ENCODE results near the gene ZNF665. TPM values are rescaled to one million over a fixed set of nuclear protein-coding genes. Genes with fewer than 3 reads are reported as not detected.
"Not testable (repeated sequence)": the region's sequence is repeated elsewhere in the genome, so short reads cannot be mapped to it uniquely, and the experiment has no call there.

ZNF665 gene
- total and polyA plus RNA-seq, 3 experiments from 2014 or later = 5.0 to 8.7 (median 5.6) TPM

DNA sequence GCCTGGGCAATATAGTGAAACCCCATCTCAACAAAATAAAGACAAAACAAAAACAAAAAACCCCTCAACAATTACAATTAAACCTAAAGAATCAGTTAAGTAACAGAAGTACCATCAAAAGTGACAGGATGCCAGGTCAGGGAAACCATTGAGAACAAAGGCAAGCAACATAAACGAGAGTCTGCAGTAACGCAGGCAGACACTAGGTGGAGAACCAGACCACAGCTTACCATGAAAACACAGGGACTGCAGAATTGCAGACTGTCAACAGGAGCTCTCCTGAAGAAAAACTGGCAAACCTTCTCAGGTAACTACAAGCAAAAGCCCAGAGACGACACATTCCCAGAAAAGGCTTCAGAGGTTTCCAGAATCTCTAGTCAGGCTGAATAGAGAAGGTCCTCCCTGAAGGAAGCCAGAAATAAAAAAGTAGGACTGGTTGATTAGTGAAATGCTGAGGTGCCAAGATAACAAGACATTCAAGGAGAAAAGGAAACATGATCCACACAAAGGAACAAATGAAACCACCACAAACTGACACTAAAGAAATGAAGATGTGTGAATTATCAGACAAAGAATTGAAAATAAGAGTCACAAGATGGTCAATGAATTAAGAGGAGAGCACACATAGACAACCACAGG, 2.2 kb upstream of the ZNF665 start:
- Mint-ChIP-seq H3K36me3 (peaks cover 15 to 45% (median 39%) of the 10 kb centered on the region in 3 donors), H3K27ac (peak overlapping the region; percentile 2 to 84 (median 28)), H3K9me3 (peaks cover 5 to 42% (median 36%) of the 10 kb centered on the region in 5 donors), H3K4me3 (peak overlapping the region; percentile 35 to 79 (median 66)), H3K27me3 (peaks cover 0 to 6% of the 10 kb centered on the region in 2 donors), H3K4me1 (peaks cover 42 to 60% (median 43%) of the 10 kb centered on the region in 3 donors)
- no peak overlapping the region for H3K27ac ChIP-seq (ENCODE audit: low read depth, low read length)
- peaks cover 11% of the 10 kb centered on the region for H3K4me1 ChIP-seq (ENCODE audit: insufficient read depth, low read length)
- peak; percentile 48 to 80 (median 75) for DNase-seq
- ChIA-PET POLR2A (no interaction called here), CTCF (interaction anchor here (0.7 to 1.8 kb wide), 14 partner anchors 9 to 554 kb away, joined by 3 to 8 read pairs (median 4); no protein-coding TSS in a partner anchor)
- no peaks in the 10 kb centered on the region for H3K27me3 ChIP-seq (ENCODE audit: insufficient read depth, low read length, poor library complexity, severe bottlenecking)
- peaks cover 13% of the 10 kb centered on the region for H3K9me3 ChIP-seq (ENCODE audit: low read length)
- no peaks in the 10 kb centered on the region for H3K36me3 ChIP-seq (ENCODE audit: insufficient read depth, low read length)
- no peak overlapping the region for H3K4me3 ChIP-seq (ENCODE audit: low read length)

DNA sequence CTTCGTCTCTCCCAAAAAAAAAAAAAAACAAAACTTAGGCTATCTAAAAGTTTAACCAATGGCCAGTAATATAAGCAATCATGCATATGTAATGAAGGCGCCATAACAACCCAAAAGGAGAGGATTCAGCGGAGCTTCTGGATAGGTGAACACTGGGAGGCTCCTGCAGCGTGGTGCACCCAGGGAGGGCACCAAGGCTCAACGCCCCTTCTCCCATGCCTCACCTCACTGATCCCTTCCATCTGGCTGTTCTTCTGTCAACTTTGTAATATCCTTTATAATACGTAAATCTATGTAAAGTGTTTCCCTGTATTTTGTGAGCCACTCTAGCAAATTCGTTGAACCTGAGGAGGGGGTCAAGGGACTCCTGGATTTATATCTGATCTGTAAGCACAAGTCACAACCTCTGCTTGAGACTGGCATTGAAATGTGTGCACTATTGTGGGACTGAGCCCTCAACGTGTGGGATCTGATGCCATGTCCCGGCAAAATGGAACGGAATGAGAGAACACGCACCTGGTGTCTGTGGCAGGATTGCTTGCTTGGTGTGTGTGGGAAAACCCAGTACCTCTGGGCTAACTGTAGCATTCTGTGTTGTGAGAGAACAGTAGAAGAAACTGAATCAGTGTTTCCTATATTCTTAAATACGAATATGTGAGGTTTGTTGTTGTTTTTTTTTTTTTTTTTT, 521 bp upstream of the ZNF665 start:
- no peak for DNase-seq
- peaks cover 11% of the 10 kb centered on the region for H3K4me1 ChIP-seq (ENCODE audit: insufficient read depth, low read length)
- no peak overlapping the region for H3K27ac ChIP-seq (ENCODE audit: low read depth, low read length)
- H3K9me3 ChIP-seq (ENCODE audit: low read length) = peaks cover 4% of the 10 kb centered on the region
- H3K36me3 ChIP-seq (ENCODE audit: insufficient read depth, low read length) = no peaks in the 10 kb centered on the region
- H3K4me1 Mint-ChIP-seq = peaks cover 40 to 53% (median 43%) of the 10 kb centered on the region in 3 donors
- no peaks in the 10 kb centered on the region for H3K27me3 ChIP-seq (ENCODE audit: insufficient read depth, low read length, poor library complexity, severe bottlenecking)
- CTCF ChIA-PET = no interaction called here
- H3K9me3 Mint-ChIP-seq = peaks cover 0 to 25% (median 24%) of the 10 kb centered on the region in 5 donors
- POLR2A ChIA-PET = interaction anchor here (0.6 kb wide), 1 partner anchor 1082 kb away, joined by 8 read pairs; no protein-coding TSS in a partner anchor
- H3K27ac Mint-ChIP-seq = peak overlapping the region in 5 of 8 donors; percentile 61 to 98 (median 91)
- H3K27me3 Mint-ChIP-seq = peaks cover 0 to 3% of the 10 kb centered on the region in 2 donors
- H3K4me3 ChIP-seq (ENCODE audit: low read length) = peak overlapping the region; percentile 29
- peak overlapping the region; percentile 84 to 99 (median 95) for H3K4me3 Mint-ChIP-seq
- peaks cover 7 to 36% (median 26%) of the 10 kb centered on the region in 3 donors for H3K36me3 Mint-ChIP-seq

DNA sequence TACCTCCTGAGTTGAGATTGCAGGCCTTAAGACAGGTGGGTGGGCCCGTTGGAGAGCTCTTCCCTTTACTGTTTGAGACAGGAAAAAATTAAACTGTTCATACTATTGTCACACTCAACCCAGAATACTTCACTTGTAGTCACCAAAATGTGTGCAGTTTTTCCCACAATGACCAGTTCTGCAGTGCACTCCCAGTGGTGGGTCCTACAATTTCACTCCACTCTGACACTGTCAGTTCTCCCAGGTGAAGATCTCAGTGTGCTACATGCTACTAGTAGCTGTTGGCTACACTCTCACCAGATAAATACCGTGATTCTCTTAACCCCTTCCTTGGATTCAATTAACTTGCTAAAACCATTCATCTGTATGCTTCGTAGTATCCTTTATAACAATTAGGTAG, 2.9 kb downstream of the ZNF665 start:
- H3K27ac Mint-ChIP-seq = no peak overlapping the region
- no peaks in the 10 kb centered on the region for H3K36me3 ChIP-seq (ENCODE audit: insufficient read depth, low read length)
- DNase-seq = no peak
- peaks cover 22 to 28% (median 24%) of the 10 kb centered on the region in 3 donors for H3K4me1 Mint-ChIP-seq
- no peaks in the 10 kb centered on the region for H3K27me3 ChIP-seq (ENCODE audit: insufficient read depth, low read length, poor library complexity, severe bottlenecking)
- H3K9me3 ChIP-seq (ENCODE audit: low read length) = no peaks in the 10 kb centered on the region
- no peak overlapping the region for H3K27ac ChIP-seq (ENCODE audit: low read depth, low read length)
- H3K27me3 Mint-ChIP-seq = no peaks in the 10 kb centered on the region
- H3K4me3 ChIP-seq (ENCODE audit: low read length) = no peak overlapping the region
- peaks cover 5% of the 10 kb centered on the region for H3K4me1 ChIP-seq (ENCODE audit: insufficient read depth, low read length)
- peak overlapping the region in 1 of 7 donors; percentile 32 for H3K4me3 Mint-ChIP-seq
- POLR2A ChIA-PET = no interaction called here
- CTCF ChIA-PET = no interaction called here
- H3K36me3 Mint-ChIP-seq = peaks cover 10 to 28% (median 25%) of the 10 kb centered on the region in 3 donors
- peaks cover 0 to 15% (median 8%) of the 10 kb centered on the region in 5 donors for H3K9me3 Mint-ChIP-seq

DNA sequence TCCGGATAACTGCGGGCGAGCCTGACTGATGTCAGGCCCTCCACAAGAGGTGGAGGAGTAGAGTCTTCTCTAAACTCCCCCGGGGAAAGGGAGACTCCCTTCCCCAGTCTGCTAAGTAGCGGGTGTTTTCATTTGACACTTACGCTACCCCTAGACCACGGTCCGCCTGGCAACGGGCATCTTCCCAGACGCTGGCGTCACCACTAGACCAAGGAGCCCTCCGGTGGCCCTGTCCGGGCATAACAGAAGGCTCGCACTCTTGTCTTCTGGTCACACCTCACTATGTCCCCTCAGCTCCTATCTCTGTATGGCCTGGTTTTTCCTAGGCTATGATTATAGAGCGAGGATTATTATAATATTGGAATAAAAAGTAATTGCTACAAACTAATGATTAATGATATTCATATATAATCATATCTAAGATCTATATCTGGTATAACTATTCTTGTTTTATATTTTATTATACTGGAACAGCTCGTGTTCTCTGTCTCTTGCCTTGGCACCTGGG, 3.4 kb downstream of the ZNF665 start:
- POLR2A ChIA-PET; CTCF ChIA-PET; H3K27me3 Mint-ChIP-seq; H3K27me3 ChIP-seq (ENCODE audit: insufficient read depth, low read length, poor library complexity, severe bottlenecking); H3K4me1 ChIP-seq (ENCODE audit: insufficient read depth, low read length); H3K36me3 ChIP-seq (ENCODE audit: insufficient read depth, low read length); H3K4me3 ChIP-seq (ENCODE audit: low read length); H3K27ac ChIP-seq (ENCODE audit: low read depth, low read length); DNase-seq; H3K27ac Mint-ChIP-seq; H3K4me3 Mint-ChIP-seq; H3K9me3 ChIP-seq (ENCODE audit: low read length): not testable (repeated sequence)
- Mint-ChIP-seq H3K9me3 (peaks cover 0 to 13% (median 6%) of the 10 kb centered on the region in 5 donors), H3K4me1 (peaks cover 20 to 25% (median 21%) of the 10 kb centered on the region in 3 donors), H3K36me3 (peaks cover 10 to 28% (median 25%) of the 10 kb centered on the region in 3 donors)

DNA sequence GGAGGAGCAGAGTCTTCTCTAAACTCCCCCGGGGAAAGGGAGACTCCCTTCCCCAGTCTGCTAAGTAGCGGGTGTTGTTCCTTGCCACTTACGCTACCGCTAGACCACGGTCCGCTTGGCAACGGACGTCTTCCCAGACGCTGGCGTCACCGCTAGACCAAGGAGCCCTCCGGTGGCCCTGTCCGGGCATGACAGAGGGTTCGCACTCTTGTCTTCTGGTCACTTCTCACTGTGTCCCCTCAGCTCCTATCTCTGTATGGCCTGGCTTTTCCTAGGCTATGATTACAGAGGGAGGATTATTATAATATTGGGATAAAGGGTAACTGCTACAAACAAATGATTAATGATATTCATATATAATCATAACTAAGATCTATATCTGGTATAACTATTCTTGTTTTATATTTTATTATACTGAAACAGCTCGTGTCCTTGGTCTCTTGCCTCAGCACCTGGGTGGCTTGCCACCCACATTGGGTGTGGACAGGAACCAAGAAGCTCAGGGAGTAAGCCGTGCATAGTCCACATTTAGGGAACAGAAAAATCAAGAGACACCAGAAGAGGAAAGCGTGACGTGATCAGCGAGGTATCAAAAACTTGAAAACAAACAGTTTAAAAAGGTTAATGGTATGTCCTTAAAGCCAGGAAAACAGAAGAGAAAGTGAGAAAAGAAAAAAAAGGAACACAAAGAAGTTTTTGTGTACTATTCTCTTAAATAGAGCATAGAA, 7.8 kb downstream of the ZNF665 start:
- H3K27me3 Mint-ChIP-seq; H3K27ac ChIP-seq (ENCODE audit: low read depth, low read length); H3K4me3 Mint-ChIP-seq; H3K4me3 ChIP-seq (ENCODE audit: low read length); H3K27me3 ChIP-seq (ENCODE audit: insufficient read depth, low read length, poor library complexity, severe bottlenecking); DNase-seq; H3K9me3 ChIP-seq (ENCODE audit: low read length); POLR2A ChIA-PET; H3K4me1 Mint-ChIP-seq; H3K4me1 ChIP-seq (ENCODE audit: insufficient read depth, low read length); H3K27ac Mint-ChIP-seq; CTCF ChIA-PET; H3K36me3 ChIP-seq (ENCODE audit: insufficient read depth, low read length): not testable (repeated sequence)
- peaks cover 0 to 21% (median 2%) of the 10 kb centered on the region in 5 donors for H3K9me3 Mint-ChIP-seq
- H3K36me3 Mint-ChIP-seq = peaks cover 13 to 41% (median 40%) of the 10 kb centered on the region in 3 donors

DNA sequence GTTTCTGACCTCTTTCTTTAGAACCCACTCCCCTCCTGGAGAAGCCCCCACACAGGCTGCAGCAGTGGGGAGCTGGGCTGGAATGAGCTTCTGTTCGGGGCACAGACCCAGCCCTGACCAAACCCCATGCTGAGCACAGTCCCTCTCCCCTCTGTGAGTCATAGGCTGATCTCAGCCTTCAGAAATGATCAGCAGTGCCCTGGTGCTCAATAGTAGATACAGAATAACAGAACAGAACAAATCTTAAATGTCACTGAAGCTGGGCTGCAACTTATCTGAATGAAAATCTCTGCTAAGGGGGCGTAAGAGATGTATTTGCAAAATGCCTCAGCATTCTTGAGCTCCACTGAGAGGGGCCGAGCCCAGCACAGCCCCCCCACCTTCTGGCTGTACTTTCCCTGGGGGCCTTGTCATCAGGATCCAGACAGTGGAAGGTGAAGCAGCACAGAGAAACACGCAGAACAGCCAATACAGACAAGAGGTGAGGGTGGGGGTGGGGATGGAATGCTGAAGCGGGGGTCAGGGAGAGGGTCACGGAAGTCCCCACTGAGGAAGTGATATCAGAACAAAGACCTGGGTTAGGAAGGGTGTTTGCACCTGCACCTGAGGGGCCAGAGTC, 9.9 kb downstream of the ZNF665 start:
- Histone ChIP-seq H3K9me3 (ENCODE audit: low read length) (no peaks in the 10 kb centered on the region), H3K4me3 (ENCODE audit: low read length) (no peak overlapping the region), H3K36me3 (ENCODE audit: insufficient read depth, low read length) (no peaks in the 10 kb centered on the region), H3K27me3 (ENCODE audit: insufficient read depth, low read length, poor library complexity, severe bottlenecking) (no peaks in the 10 kb centered on the region), H3K4me1 (ENCODE audit: insufficient read depth, low read length) (no peaks in the 10 kb centered on the region), H3K27ac (ENCODE audit: low read depth, low read length) (no peak overlapping the region)
- no peak for DNase-seq
- Mint-ChIP-seq H3K36me3 (peaks cover 18 to 49% (median 47%) of the 10 kb centered on the region in 3 donors), H3K4me3 (no peak overlapping the region), H3K27me3 (no peaks in the 10 kb centered on the region), H3K4me1 (no peaks in the 10 kb centered on the region), H3K27ac (no peak overlapping the region), H3K9me3 (peaks cover 4 to 25% (median 11%) of the 10 kb centered on the region in 5 donors)
- ChIA-PET POLR2A (no interaction called here), CTCF (no interaction called here)

DNA sequence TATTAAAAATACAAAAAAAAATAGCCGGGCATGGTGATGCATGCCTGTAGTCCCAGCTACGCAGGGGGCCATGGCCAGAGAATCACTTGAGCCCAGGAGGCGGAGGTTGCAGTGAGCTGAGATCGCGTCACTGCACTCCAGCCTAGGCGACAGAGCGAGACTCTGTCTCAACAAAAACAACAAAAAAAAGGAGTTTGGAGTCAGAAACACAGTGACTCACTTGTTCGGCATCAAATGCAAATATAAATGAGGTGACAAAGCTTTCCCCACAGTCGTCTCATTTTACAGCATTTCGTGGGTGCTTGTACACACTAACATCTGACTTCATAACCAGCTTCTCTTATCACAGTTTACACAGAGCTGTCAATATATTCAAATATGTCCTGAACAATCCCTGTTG, 11.0 kb downstream of the ZNF665 start:
- Histone ChIP-seq H3K36me3 (ENCODE audit: insufficient read depth, low read length) (no peaks in the 10 kb centered on the region), H3K9me3 (ENCODE audit: low read length) (no peaks in the 10 kb centered on the region), H3K4me1 (ENCODE audit: insufficient read depth, low read length) (no peaks in the 10 kb centered on the region), H3K27ac (ENCODE audit: low read depth, low read length) (no peak overlapping the region), H3K27me3 (ENCODE audit: insufficient read depth, low read length, poor library complexity, severe bottlenecking) (no peaks in the 10 kb centered on the region), H3K4me3 (ENCODE audit: low read length) (no peak overlapping the region)
- ChIA-PET CTCF (no interaction called here), POLR2A (no interaction called here)
- Mint-ChIP-seq H3K27me3 (no peaks in the 10 kb centered on the region), H3K36me3 (peaks cover 18 to 55% (median 55%) of the 10 kb centered on the region in 3 donors), H3K27ac (no peak overlapping the region), H3K9me3 (peaks cover 10 to 34% (median 17%) of the 10 kb centered on the region in 5 donors), H3K4me1 (no peaks in the 10 kb centered on the region), H3K4me3 (no peak overlapping the region)
- no peak for DNase-seq

Measured in CD8-positive, alpha-beta memory T cell (primary cell).